Fibroblast of pulmonary artery (primary cell): ENCODE data around the gene TANGO2.

Experiments
- DNase-seq: peaks from one replicate; pipeline ENCODE4 v3.0.0-alpha.2; 2010; ENCODE audit warnings: low read depth
- H3K4me3 ChIP-seq: replicated peaks from 2 replicates; pipeline ENCODE4 v1.5.1; 2011; ENCODE audit warnings: low read depth, mild to moderate bottlenecking, control low read depth, low read length, moderate library complexity
- CTCF ChIP-seq: IDR thresholded peaks from 2 replicates; pipeline ENCODE4 v1.5.1; 2011; ENCODE audit warnings: mild to moderate bottlenecking, control low read depth, low read length, inconsistent platforms; ENCODE audit errors: missing control alignments

Gene TANGO2

GRCh38 chr22:20089977-20090729 is 69.2 kb downstream of the TANGO2 start:
- no peak overlapping the region for H3K4me3 ChIP-seq
- no peak for DNase-seq
- TF ChIP-seq CTCF: no peak

GRCh38 chr22:20090730-20091240 is 69.9 kb downstream of the TANGO2 start:
- DNase-seq: no peak
- no peak overlapping the region for H3K4me3 ChIP-seq
- TF ChIP-seq CTCF: no peak

GRCh38 chr22:20091690-20092476 is 71.0 kb downstream of the TANGO2 start:
- no peak overlapping the region for H3K4me3 ChIP-seq
- DNase-seq: no peak
- TF ChIP-seq CTCF: no peak

GRCh38 chr22:20092477-20092854 is 71.6 kb downstream of the TANGO2 start:
- no peak for DNase-seq
- TF ChIP-seq CTCF: no peak
- no peak overlapping the region for H3K4me3 ChIP-seq

- TF ChIP-seq CTCF: no peak
- DNase-seq: no peak
- H3K4me3 ChIP-seq: no peak overlapping the region
These were observed 72.7 kb downstream of the TANGO2 start for GRCh38 chr22:20093418-20094196.

- no peak for TF ChIP-seq CTCF
- no peak overlapping the region for H3K4me3 ChIP-seq
- DNase-seq: no peak
These were observed 73.4 kb downstream of the TANGO2 start for GRCh38 chr22:20094197-20094807.
